ENCODE measurements around the gene PDGFRB. TPM values are rescaled to one million over a fixed set of nuclear protein-coding genes. Genes with fewer than 3 reads are reported as not detected.

The PDGFRB gene
- total and polyA plus RNA-seq, 12 donors, result 15.5 to 101 (median 42.9) TPM

GRCh38 chr5:150104550-150104870 lies 51.1 kb downstream of the PDGFRB start:
- ATAC-seq (no peak), DNase-seq (no peak)
- Histone ChIP-seq H3K9me3 (no peaks in the 10 kb centered on the region), H3K36me3 (no peaks in the 10 kb centered on the region), H3K4me3 (no peak overlapping the region), H3K4me1 (peaks cover 0 to 31% (median 0%) of the 10 kb centered on the region in 9 donors), H3K27ac (no peak overlapping the region), H3K27me3 (no peaks in the 10 kb centered on the region)
- intact Hi-C loops (cut with DNase I), result no loop called here
- TF ChIP-seq CTCF (IDR thresholded peaks at IDR 0.05), result no peak
- WGBS, 2 donors, result 93 to 96% methylated on average over 2 of the region's 2 CpGs

- Histone ChIP-seq H3K9me3 (no peaks in the 10 kb centered on the region), H3K27ac (no peak overlapping the region), H3K4me1 (peaks cover 0 to 31% (median 0%) of the 10 kb centered on the region in 9 donors), H3K4me3 (no peak overlapping the region), H3K36me3 (no peaks in the 10 kb centered on the region), H3K27me3 (no peaks in the 10 kb centered on the region)
- intact Hi-C loops (cut with DNase I), result no loop called here
- no peak for TF ChIP-seq CTCF (IDR thresholded peaks at IDR 0.05)
- 85 to 98% methylated on average over 5 of the region's 5 CpGs for WGBS, 2 donors
- DNase-seq, result no peak
- no peak for ATAC-seq
Measured at GRCh38 chr5:150103678-150104549, 51.7 kb downstream of the PDGFRB start.

- DNase-seq (no peak), ATAC-seq (no peak)
- no peaks in the 10 kb centered on the region for H3K9me3 ChIP-seq
- 84 to 87% methylated on average over 6 of the region's 6 CpGs for WGBS, 2 donors
- no peak overlapping the region for H3K4me3 ChIP-seq
- H3K4me1 ChIP-seq, result peaks cover 0 to 13% (median 0%) of the 10 kb centered on the region in 9 donors
- H3K36me3 ChIP-seq, result no peaks in the 10 kb centered on the region
- no peaks in the 10 kb centered on the region for H3K27me3 ChIP-seq
- no peak overlapping the region for H3K27ac ChIP-seq
- no peak for TF ChIP-seq CTCF (IDR thresholded peaks at IDR 0.05)
- intact Hi-C loops (cut with DNase I), result no loop called here
Measured at GRCh38 chr5:150101023-150101422, 54.6 kb downstream of the PDGFRB start.

- TF ChIP-seq CTCF (IDR thresholded peaks at IDR 0.05), result no peak
- H3K9me3 ChIP-seq, result no peaks in the 10 kb centered on the region
- DNase-seq, result no peak
- H3K4me3 ChIP-seq, result no peak overlapping the region
- H3K4me1 ChIP-seq, result no peaks in the 10 kb centered on the region
- no peak overlapping the region for H3K27ac ChIP-seq
- no peaks in the 10 kb centered on the region for H3K27me3 ChIP-seq
- intact Hi-C loops (cut with DNase I), result no loop called here
- no peaks in the 10 kb centered on the region for H3K36me3 ChIP-seq
- no peak for ATAC-seq
Measured at GRCh38 chr5:150097152-150097551, 58.5 kb downstream of the PDGFRB start.
